Ovary (tissue), 9 donors: ENCODE data around the gene SKI. TPM values are rescaled to one million over a fixed set of nuclear protein-coding genes. Genes with fewer than 3 reads are reported as not detected.

ENCODE experiments used
- DNase-seq, 5 donors: peaks; one replicate each; pipeline ENCODE4 v3.0.0-alpha.2; 2019 to 2020
- H3K27ac ChIP-seq, 2 donors: fragments of 200-600 bp; one replicate each; pipeline versions ENCODE4 v1.5.1 to v1.8.0; 2019 to 2022
- H3K27me3 ChIP-seq: fragments of 200-600 bp; one replicate; pipeline ENCODE4 v1.8.0; 2022
- H3K36me3 ChIP-seq: fragments of 200-600 bp; sonication (generic); one replicate; pipeline ENCODE4 v1.5.1; 2019
- H3K4me1 ChIP-seq: one replicate; pipeline ENCODE4 v1.8.1; 2013; ENCODE audit warnings: mild to moderate bottlenecking, moderate library complexity; ENCODE audit not compliant: insufficient read depth
- H3K4me3 ChIP-seq: fragments of 200-600 bp; sonication (generic); one replicate; pipeline ENCODE4 v1.5.1; 2017
- H3K9me3 ChIP-seq, 2 donors: fragments of 200-600 bp in 1 of 2; sonication (generic) in 1 of 2; one replicate each; pipeline versions ENCODE4 v1.5.1 to v1.8.1; 2013 to 2019; ENCODE audit warnings: mild to moderate bottlenecking in 1 of 2, moderate library complexity in 1 of 2
- CTCF ChIP-seq, 3 donors: fragments of 450-650 bp in 2 of 3; fragments of 200-600 bp in 1 of 3; IDR thresholded peaks; one replicate each; pipeline versions ENCODE4 v1.5.1 to v1.8.0; 2016 to 2022; ENCODE audit warnings: antibody characterized with exemption in 3 of 3, mild to moderate bottlenecking in 1 of 3
- EP300 ChIP-seq: sonication (generic); formaldehyde crosslinking; IDR thresholded peaks from one replicate; pipeline ENCODE4 v1.6.1; 2017; ENCODE audit warnings: antibody characterized with exemption
- POLR2A ChIP-seq: fragments of 450-650 bp; IDR thresholded peaks from one replicate; pipeline ENCODE4 v1.6.1; 2017; ENCODE audit warnings: antibody characterized with exemption, mild to moderate bottlenecking, moderate library complexity
- WGBS, 3 donors: extraction: QIAGEN DNeasy Blood & Tissue Kit in 1 of 3; methylation state at CpG; one replicate each; pipeline versions ENCODE4 v1.1.5 to v1.1.7; 2013 to 2017; 5-methylcytosine and 5-hydroxymethylcytosine counted together
- intact Hi-C, 4 donors: fragments of 100-400 bp; cut with DNase I; formaldehyde crosslinking; loops; one replicate each; pipeline versions ENCODE4 v1.11.0 to v1.15.1; 2022 to 2023
- polyA plus RNA-seq, 2 donors: library from polyadenylated mRNA; stranded (reverse); fragments of 200-250 nt in 1 of 2; fragments of 350-450 nt in 1 of 2; fragmentation: Illumina TruSeq in 1 of 2; extraction: RNeasy Lipid Tissue Mini Kit (QIAGEN cat#74804) in 1 of 2; gene quantifications; one replicate each; pipeline ENCODE4 v1.2.3, GENCODE V29; 2013 to 2014
- total RNA-seq, 7 donors: library from RNA; depleted of rRNA in 2 of 7; stranded (reverse); fragments of >200 nt in 2 of 7; fragmentation: NEBNext Ultra II Directional in 3 of 7; extraction: Animal tissue kit (Norgen Biotek cat#: 25700) in 3 of 7; gene quantifications; one replicate each; pipeline versions ENCODE4 v1.1.0 to v1.2.4, GENCODE V29; 2016 to 2023
- donor health status: DM: no; HTN: no; CAD: no; lungs with moderate emphysema.
- donor health status: DM: no; HTN: no; CAD: no.
- donor health status: Bipolar disorder and iron deficiency.
- donor health status: DM: yes; HTN: yes; CAD: no.
- donor health status: DM: no; HTN: no; CAD: no.
- donor health status: DM: yes; HTN: yes; CAD: no.

The SKI gene
- total and polyA plus RNA-seq, 9 donors = 27.8 to 109 (median 79.1) TPM

GRCh38 chr1:2214541-2215241, 13.4 kb upstream of the SKI start:
- Histone ChIP-seq H3K27me3 (no peaks in the 10 kb centered on the region), H3K9me3 (no peaks in the 10 kb centered on the region), H3K4me1 (peaks cover 24% of the 10 kb centered on the region), H3K36me3 (no peaks in the 10 kb centered on the region), H3K4me3 (no peak overlapping the region), H3K27ac (peak overlapping the region; percentile 96 to 99)
- DNase-seq = peak; percentile 72 to 88 (median 81)
- WGBS, 3 donors = 34 to 40% (median 37%) methylated on average over 9 to 21 of the region's 21 CpGs
- intact Hi-C loops = no loop called here
- no peak for TF ChIP-seq CTCF (IDR thresholded peaks at IDR 0.05)
- no peak for TF ChIP-seq POLR2A
- TF ChIP-seq EP300 = no peak

GRCh38 chr1:2215329-2215728, 12.8 kb upstream of the SKI start:
- Histone ChIP-seq H3K27ac (peak overlapping the region in 1 of 2 donors; percentile 96), H3K4me3 (no peak overlapping the region), H3K9me3 (no peaks in the 10 kb centered on the region), H3K36me3 (no peaks in the 10 kb centered on the region), H3K4me1 (peaks cover 24% of the 10 kb centered on the region), H3K27me3 (no peaks in the 10 kb centered on the region)
- DNase-seq = peak in 4 of 5 donors; percentile 31 to 57 (median 54)
- intact Hi-C loops = no loop called here
- TF ChIP-seq POLR2A (no peak), EP300 (no peak)
- 91 to 95% (median 94%) methylated on average over 11 to 14 of the region's 14 CpGs for WGBS, 3 donors

- H3K36me3 ChIP-seq = no peaks in the 10 kb centered on the region
- peaks cover 24% of the 10 kb centered on the region for H3K4me1 ChIP-seq
- DNase-seq = peak in 4 of 5 donors; percentile 35 to 47 (median 38)
- no peak overlapping the region for H3K27ac ChIP-seq
- 86 to 90% (median 89%) methylated on average over 22 to 25 of the region's 25 CpGs for WGBS, 3 donors
- intact Hi-C loops = no loop called here
- H3K27me3 ChIP-seq = no peaks in the 10 kb centered on the region
- no peak overlapping the region for H3K4me3 ChIP-seq
- no peaks in the 10 kb centered on the region for H3K9me3 ChIP-seq
- TF ChIP-seq CTCF (IDR thresholded peaks at IDR 0.05) (no peak), EP300 (no peak), POLR2A (no peak)
These were observed 12.0 kb upstream of the SKI start for GRCh38 chr1:2215909-2216766.

GRCh38 chr1:2216767-2217058, 11.4 kb upstream of the SKI start:
- peak in 2 of 5 donors; percentile 29 to 38 for DNase-seq
- 83 to 84% (median 84%) methylated on average over 7 of the region's 7 CpGs for WGBS, 3 donors
- no peaks in the 10 kb centered on the region for H3K27me3 ChIP-seq
- H3K4me3 ChIP-seq = no peak overlapping the region
- no peaks in the 10 kb centered on the region for H3K36me3 ChIP-seq
- intact Hi-C loops = no loop called here
- H3K9me3 ChIP-seq = no peaks in the 10 kb centered on the region
- no peak for TF ChIP-seq CTCF (IDR thresholded peaks at IDR 0.05)
- peaks cover 24% of the 10 kb centered on the region for H3K4me1 ChIP-seq
- no peak overlapping the region for H3K27ac ChIP-seq

- Histone ChIP-seq H3K4me1 (no peaks in the 10 kb centered on the region), H3K27ac (no peak overlapping the region), H3K36me3 (no peaks in the 10 kb centered on the region), H3K27me3 (no peaks in the 10 kb centered on the region), H3K4me3 (no peak overlapping the region), H3K9me3 (no peaks in the 10 kb centered on the region)
- DNase-seq = no peak
- WGBS, 3 donors = 76 to 85% (median 78%) methylated on average over 3 of the region's 3 CpGs
- TF ChIP-seq CTCF (IDR thresholded peaks at IDR 0.05) = no peak
- TF ChIP-seq POLR2A = no peak
- no peak for TF ChIP-seq EP300
- intact Hi-C loops = no loop called here
These were observed 6.8 kb upstream of the SKI start for GRCh38 chr1:2221271-2221670.
